Frontal cortex (tissue), 4 donors: ENCODE data around the gene EIF2AK3. TPM values are rescaled to one million over a fixed set of nuclear protein-coding genes. Genes with fewer than 3 reads are reported as not detected.

Source experiments
- DNase-seq, 2 donors: peaks; one replicate each; pipeline ENCODE4 v3.0.0; 2012; ENCODE audit warnings: low spot score in 2 of 2
- FAIRE-seq: peaks from 2 replicates; lab custom pipeline; 2012; peaks lifted over from hg19 to GRCh38; lab: Jason Lieb, UNC
- total RNA-seq: library from RNA; depleted of rRNA; stranded (reverse); fragments of >200 nt; gene quantifications from one replicate; pipeline ENCODE4 v1.2.3, GENCODE V29; 2014
- donor health status: control.
- donor health status: control.
- donor health status: control.

The EIF2AK3 gene
- total RNA-seq, 1 donor from 2014 or later = 28.9 TPM

DNA sequence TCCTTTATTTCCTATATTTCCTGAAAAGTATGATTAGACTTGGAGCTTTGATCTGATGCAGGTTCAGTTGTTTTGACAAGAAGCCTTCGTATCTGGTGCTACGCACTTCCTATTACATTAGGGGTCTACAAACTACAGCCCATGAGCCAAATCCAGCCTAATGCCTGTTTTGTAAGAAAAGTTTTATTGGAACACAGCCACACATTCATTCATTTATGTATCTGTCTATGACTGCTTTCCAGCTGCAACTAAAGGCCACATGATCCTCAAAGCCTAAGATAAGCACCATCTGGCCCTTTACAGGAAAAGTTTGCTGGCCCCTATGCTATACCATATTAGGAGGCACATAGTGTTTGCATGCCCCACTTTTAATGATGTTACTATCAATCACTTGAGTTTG is 26.0 kb downstream of the EIF2AK3 start:
- no peak for DNase-seq
- no peak for FAIRE-seq

DNA sequence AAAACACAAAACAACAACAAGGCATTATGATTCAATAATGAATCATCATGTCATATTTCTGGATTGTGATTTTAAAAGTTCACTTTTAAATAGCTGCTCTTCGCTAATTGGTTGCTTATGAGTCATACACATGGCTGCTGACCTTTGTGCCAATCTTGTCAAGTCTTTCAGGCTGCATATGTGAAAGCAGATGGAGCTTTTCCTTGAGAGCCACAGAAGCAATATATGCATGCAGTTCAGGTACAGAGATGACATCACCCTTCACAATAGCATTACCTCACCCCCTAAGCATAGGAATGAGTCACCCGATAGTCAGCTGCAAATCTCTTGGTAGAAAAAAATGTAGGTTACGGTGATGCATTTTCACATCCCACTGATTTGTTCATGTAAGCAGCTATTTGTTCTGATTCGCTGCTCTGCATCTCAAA is 27.2 kb downstream of the EIF2AK3 start:
- no peak for FAIRE-seq
- peak in 1 of 2 donors; percentile 26 for DNase-seq

DNA sequence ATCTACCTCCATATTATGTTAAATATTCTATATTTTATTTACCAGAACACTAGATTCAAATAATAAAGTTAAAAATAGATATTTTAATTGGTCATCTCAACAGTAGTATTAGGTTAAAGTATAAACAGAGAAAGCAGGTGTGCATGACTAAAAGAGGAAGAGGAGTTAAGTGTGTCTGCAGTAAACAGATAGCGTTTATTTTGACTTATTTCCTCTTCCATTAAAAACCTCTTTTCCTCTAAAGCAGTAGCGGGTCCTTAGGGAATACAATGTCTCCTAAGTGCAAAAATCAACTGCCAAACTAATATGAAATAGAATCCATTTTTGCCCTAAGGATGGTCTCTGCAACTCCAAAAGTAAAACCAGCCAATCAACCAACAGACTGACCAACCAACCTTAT is 27.7 kb downstream of the EIF2AK3 start:
- DNase-seq (no peak), FAIRE-seq (peak; percentile 13)

DNA sequence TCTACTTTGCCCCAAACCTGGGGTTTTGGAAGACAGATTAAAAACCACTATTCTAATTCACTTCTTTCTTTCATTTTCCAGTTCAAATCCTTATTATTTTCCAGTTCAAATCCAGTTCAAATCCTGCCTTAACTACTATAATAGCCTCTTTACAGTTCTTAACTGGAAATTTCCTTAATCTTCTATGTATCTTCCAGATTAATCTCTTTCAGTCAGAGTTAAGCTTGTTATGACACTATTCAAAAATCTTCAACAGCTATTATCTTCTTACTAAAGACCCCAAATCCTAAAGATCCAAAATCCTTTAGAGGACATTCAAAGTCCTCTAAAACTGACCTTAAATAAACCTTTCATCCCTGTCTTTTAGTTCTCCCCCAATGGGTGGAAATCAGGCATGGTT is 30.1 kb downstream of the EIF2AK3 start:
- no peak for DNase-seq
- no peak for FAIRE-seq

DNA sequence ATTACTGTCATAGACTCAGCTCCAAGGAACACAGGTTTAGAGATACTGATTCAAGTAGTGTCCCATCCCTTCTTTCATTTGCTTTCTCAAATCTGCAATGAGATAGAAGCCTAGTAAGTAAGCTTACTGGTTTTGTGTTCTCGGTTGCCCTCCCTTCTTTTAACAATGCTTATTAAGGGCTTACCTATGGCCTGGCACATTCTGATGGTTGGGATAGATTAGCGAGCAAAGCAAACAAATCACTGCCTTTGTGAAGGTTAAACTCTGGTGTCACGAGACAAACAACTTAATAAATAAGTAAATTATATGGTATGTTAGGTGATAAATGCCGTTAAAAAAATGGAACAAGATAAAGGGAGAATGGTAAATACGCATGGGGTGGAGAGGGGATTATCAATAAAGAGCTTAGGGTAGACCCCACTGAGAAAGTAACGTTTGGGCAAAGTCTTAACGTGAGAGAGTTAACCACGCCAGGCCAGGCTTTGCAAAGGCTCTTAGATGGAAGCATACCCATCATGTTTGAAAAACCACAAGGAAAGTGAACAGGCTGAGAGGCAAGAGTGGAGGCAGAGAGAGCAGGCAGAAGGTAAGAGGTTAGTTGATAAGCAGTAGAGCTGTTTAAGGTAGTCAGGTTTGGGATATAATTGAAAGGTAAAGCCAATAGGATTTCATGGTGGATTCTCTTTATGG is 31.0 kb downstream of the EIF2AK3 start:
- FAIRE-seq (no peak), DNase-seq (no peak)

DNA sequence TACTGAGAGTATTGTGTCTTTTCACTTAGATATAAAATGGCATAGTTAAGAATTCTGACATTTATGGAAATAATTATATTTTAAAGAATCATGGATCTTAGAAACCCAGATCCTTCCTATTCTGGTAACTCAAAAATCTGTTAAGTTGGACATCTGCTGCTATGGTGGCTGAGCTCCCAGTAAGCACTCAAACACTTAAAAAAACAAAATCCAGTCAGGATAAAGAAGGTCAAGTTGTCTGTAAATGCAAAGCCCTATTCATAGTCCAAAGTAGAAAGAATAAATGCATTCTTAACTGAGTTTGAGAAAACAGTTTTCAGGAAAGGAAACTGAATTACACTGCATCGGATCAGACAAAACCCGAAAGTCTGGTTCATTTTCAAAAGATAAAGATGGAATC is 35.6 kb downstream of the EIF2AK3 start:
- FAIRE-seq (no peak), DNase-seq (no peak)

DNA sequence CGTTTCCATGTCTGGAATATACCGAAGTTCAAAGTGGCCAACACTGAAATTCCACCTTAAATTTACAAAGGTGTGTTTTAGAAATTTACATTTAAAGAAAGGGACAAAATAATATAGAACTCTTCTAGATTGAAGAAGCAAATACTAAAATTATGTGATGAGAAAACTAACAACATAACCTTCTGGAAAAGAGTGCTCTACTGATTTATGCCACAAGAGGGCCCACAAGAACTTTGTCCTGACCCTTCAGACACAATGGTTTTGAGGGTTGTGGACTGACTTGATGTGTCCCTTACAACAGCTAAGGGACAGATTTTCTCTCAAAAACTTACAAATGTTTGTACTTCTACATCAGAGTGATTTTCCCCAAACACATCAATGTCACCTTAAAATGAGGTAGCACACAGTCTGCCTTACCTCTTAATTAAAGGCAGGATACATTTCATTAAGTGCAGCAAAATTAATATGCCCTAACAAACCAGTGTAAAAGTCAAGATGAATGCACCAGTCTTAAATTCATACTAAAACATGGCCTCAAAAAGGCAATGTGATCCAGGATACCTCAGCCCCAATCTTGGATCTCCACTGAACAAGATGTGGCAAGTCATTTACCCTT is 36.2 kb downstream of the EIF2AK3 start:
- peak; percentile 16 to 38 for DNase-seq
- peak; percentile 66 for FAIRE-seq

DNA sequence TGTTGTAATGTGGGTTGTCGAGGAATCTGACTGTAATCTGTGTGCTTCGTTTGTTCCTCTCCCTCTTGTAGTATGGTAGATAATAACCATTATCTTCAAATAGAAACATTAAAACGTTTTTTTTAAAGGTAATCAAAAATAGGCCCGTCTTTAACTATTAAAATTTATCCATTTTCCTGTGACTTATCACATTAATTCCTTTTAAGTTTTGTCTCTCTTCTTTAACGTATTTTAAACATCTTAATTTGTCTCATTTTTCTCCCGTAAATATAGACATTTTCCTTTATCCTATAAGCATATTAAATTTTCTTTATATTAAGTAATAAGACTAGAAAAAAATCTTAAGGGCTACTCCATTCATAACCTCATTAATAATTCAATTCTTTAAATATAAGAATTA is 41.3 kb downstream of the EIF2AK3 start:
- FAIRE-seq (peak; percentile 6), DNase-seq (no peak)

DNA sequence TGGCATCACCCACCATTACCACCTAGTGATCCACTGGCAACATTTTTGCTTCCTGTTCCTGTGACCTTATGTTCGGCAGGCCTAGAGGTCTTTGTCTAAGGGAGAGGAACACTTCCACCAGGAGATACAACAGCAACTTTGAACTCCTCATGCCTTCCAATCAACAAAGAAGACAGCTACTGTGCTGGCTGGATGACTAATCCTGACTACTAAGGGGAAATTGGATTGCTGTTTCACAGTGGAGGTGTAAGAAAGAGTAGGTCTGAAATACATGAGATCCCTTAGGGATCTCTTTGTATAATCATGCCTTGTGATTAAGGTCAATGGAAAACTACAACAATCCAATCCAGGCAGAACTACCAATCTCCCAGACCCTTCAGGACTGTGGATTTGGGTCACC is 45.2 kb downstream of the EIF2AK3 start:
- DNase-seq = no peak
- FAIRE-seq = no peak

DNA sequence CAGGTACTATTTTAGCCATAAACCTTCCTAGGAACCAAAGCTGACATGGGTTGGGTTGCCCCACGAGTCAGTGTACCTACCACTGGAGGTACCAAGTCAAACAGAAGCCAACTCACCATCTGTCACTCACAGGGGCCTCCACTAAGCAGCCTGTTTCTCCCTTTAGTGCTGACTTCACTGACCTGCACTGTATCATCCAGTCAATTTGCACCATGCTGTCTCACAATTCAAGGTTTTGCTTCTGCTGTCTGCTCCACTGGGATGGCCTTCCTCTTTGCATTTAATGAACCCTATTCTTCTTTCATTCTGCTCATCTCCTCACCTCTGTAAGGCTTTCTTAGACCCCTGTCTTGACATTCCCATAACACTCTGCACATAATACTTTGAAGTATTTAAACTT is 47.2 kb downstream of the EIF2AK3 start:
- DNase-seq = no peak
- no peak for FAIRE-seq

DNA sequence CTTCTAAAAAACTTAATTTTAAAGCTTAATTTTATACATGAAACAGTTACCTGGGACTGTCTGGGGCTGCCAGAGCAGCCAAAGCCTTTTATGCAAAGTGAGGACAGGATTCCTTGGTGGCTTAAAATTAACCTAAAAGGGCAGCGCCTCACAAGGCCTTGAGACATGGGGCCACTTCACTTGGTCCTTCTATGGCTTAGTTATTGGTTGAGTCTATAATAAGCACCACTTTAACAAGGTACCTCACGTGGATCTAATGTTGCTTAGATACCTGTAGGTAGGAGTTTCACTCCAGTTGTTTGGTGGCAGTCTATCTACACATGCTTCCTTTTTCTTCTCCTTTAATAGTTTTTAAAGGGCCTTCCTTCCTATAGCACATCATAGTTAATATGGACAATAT is 51.6 kb downstream of the EIF2AK3 start:
- DNase-seq (no peak), FAIRE-seq (no peak)

DNA sequence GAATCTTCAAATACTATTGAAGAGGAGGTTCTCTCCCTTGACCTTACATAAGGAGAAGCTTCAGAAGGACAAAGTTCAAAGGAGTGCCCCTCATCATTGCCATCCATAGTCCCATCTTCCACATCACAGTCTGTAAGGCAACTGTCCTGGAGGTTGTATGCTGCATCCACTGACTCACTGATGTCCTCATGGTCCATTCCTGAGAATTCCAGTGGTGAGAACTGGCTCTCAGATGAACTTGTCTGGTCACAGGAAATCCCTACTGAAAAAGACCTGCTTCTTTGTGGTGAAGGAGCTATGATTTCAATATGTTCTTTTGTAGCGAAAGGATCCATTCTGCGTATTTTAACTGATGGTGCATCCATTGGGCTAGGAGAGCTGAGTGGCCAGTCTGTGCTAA is 52.2 kb downstream of the EIF2AK3 start:
- DNase-seq = no peak
- no peak for FAIRE-seq

DNA sequence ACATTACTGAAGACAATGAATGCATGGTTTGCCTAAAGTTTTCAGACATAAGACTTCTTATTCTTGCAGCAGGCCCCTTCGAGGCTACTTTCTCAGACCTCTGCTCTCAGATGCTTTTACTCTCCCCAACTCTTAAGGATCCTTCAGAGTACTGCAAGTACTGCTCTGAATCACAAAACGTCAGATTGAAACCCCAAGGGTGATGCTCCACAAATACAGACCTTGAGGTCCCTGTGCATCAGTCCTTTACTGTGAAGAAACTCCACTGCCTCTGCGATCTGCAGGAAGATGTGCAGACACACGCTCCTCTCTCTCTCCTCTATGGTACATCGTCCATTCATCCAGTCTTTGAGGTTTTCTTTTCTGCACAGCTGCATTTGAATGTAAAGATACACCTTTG is 52.8 kb downstream of the EIF2AK3 start:
- FAIRE-seq = no peak
- DNase-seq = no peak

DNA sequence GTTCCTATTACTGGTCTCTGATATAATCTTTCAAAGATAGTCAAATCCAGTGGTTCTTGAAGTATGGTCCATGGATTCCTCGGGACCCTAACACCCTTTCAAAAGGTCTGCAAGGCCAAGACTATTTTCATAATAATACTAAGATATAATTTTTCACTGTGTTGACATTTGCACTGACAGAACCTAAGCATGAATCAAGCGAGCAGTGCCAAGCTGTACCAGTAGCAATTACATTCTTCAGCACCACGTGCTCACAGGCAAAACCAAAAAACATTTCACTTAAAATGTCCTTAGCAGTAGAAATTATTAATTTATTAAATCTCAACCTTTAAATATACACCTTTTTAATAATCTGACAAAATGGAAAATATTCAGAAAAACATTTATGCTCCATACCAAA is 59.1 kb downstream of the EIF2AK3 start:
- no peak for FAIRE-seq

DNA sequence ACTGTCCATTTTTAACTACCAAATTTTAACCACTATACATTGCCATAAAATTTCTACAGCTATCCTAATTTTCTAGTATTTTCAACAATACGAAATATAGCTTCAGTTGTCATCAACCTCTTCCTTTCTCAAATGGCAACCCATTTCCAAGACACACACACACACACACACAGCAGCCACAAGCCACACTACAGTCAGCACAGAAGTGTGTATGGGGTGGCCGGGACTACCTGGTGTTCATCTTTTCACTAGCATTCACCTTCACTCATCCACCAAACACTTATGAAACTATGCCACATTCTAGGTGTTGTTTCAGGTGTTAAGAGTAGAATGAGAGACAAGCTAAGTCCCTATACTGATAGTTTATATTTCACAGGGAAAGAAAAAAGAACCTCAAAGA is 62.9 kb downstream of the EIF2AK3 start:
- DNase-seq (no peak), FAIRE-seq (no peak)

More for the DNA sequence above, 59.1 kb downstream of the EIF2AK3 start:
- DNase-seq = no peak

DNA sequence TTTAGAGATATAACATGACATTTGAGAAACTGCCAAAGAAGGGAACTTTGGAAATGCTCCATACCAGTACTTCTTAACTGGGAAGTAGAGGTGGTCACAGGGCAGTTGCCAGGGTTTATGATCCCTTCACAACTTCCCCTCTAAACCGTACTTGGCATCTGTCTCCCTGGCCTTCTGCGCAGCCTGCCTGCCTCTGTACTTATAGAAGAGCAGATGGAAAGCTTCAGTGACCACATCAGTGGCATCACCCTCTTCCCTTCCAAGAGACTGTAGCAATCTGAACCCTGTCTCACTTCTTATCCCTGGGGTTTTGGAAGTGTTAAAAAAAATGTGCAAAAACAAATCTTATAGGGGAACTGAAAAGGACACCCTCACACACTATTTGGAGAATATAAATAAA is 64.1 kb downstream of the EIF2AK3 start:
- no peak for DNase-seq
- no peak for FAIRE-seq

DNA sequence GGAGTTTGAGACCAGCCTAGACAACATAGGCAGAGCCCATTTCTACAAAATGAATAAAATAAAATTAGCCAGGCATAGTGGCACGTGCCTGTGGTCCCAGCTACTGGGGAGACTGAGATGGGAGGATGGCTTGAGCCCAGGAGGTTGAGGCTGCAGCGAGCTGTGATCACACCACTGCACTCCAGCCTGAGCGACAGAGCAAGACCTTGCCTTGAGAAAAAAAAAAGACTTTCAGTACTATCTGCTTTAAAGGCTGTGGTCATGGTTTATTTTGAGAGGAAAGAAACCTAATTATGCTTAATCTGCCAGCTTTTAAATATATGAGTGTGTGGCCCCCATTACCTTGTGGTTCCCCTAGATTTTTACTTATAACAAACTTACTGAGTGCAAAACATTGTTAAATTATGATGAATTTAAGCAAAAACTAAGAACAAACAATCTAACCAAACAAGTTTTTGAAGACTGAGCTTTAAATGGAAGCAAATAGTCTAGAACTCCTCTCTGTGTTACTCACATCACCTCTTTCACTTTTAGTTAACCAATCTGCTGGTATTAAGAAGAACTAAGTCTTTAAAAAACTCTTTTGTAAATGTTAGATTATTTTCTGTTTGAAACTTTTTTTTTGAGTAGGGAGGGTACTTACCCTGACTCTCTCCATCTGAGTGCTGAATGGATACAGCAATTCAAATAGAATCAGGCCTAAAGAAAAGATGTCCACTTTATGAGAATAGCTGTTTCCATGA is 65.4 kb downstream of the EIF2AK3 start:
- FAIRE-seq (no peak), DNase-seq (no peak)

DNA sequence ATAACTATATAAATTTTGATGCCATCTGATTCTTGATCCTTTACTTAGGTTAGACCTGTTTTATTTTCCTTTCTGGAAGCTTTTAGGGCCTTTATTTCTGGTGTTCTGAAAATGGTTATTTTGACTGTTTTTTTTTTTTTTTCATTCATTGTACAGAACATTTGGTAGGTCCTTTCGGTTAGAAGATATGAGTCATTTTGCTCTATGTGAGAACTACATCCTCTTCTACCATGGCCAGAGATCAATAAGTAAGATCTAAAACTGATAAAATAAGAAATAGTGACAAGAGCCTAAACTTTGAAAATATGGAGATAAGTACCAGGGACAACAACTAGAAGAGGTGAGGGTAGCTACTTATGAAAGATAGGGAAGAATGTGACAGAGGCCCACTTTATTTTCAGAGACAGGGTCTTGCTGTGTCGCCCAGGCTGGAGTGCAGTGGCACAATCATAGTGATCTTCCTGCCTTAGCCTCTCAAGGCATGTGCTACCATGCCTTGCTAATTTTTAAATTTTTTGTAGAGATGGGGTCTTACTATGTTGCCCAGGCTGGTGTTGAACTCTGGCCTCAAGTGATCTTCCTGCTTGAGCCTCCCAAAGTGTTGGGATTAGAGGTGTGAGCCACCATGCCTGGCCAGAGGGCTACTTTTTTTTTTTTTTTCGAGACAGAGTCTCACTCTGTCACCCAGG is 66.5 kb downstream of the EIF2AK3 start:
- FAIRE-seq = no peak
- no peak for DNase-seq

DNA sequence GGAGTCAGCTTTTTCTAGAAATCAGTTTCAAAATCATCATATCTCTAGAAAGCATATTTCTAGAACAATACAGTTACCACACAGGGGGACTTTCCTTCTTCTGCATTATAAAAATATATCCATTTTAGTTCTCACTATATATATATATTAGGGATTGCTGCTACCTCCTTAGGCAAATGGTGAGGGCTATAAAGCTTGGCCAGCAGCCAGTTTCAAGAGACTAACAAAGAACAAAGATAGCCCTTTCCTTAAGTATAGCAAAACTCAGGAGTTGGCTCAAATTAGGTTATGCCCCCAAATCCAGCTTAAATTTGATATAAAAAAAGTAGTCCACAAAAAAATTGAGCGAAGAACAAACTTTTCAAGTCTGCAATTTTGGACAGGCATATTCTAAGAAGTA is 70.0 kb downstream of the EIF2AK3 start:
- DNase-seq (no peak), FAIRE-seq (no peak)

DNA sequence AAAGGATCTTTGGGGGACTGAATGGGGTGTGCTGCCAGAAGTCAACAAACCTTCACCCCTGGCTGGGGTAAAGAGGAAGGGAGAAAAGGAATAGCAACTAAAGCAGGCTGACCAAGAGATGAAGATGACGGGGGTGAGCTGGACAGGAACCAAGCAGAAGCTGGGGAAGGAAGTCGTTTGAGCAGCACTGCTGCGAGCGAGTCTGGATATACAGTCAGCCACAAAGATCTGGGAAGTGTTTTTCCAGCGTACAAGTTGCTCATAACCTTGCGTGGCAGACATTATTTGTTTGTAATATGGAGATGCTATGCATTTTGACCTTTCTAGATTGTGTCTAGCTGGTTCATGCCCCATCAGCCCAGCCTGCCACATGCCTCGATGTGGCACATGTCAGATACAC is 71.2 kb downstream of the EIF2AK3 start:
- DNase-seq = no peak
- FAIRE-seq = no peak

DNA sequence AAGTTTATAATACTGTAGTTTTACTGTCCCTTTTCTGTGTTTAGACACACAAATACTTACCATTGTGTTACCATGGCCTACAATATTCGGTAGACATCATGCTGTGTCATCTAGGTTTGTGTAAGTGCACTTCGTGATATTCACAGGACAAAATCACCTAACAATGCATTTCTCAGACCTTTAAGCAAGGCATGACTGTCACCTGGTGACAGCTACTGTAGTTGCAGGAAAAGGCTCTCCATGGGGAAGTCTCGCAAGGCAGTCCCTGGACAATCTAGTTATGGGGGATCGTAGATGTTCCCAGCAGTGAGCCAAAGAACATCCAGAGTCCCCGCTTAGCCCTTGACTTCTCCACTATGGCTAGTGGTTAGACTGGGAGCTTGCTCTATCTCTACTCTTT is 73.1 kb downstream of the EIF2AK3 start:
- FAIRE-seq (no peak), DNase-seq (no peak)
